Erythroblast (primary cell): ENCODE results near the gene FUT3.
A peak's percentile ranks its signal among the peaks of the same experiment; 100 is the strongest.
"Not testable (repeated sequence)": the region's sequence is repeated elsewhere in the genome, so short reads cannot be mapped to it uniquely, and the experiment has no call there.

Experiments used
- DNase-seq, 2 experiments: peaks; one replicate each; lab custom pipeline; 2025; lab: John Stamatoyannopoulos, UW
- GATA1 ChIP-seq: IDR thresholded peaks from 2 replicates; pipeline ENCODE4 v1.6.1; 2011; ENCODE audit warnings: low read depth, mild to moderate bottlenecking, control low read depth, low read length, moderate library complexity
- POLR2A ChIP-seq: IDR thresholded peaks from 2 replicates; pipeline ENCODE4 v1.6.1; 2011; ENCODE audit warnings: mild to moderate bottlenecking, low read length

Gene FUT3

DNA sequence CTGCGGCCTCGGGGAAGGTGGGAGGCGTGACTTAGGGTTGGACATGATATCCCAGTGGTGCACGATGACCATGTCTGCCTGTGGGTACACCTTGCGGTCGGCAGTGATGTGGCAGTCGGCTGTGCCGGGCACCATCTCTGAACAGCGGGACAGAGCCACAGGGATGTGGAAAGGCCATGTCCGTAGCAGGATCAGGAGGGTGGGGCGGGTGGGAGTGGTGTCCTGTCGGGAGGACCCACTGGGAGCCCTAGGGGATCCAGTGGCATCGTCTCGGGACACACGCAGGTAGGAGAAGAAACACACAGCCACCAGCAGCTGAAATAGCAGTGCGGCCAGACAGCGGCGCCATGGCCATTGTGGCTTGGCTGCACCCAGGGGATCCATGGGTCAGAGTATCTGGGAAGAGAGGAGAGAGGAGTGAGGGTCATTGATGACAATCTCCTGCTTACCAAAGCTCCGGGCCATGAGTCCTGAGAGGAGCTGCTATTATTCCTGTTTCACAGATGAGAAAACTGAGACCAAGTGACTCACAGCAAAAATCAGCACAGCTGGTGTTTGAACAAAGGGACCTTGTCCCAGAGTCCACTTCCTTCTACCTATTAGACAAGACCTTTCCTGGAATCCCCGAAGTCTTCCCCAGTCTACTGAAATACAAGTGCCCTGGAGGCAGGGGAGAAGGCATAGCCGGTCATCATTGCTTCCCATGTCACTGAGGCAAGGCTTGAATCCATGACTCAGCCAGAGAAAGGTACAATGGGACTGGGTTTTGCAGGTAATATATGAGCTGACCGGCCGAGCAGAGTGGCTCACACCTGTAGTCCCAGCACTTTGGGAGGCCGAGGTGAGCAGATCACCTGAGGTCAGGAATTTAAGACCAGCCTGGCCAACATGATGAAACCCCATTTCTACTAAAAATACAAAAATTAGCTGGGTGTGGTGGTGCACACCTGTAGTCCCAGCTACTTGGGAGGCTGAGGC lies 6.5 kb downstream of the FUT3 start:
- DNase-seq: no peak
- no peak for TF ChIP-seq POLR2A
- TF ChIP-seq GATA1: no peak

DNA sequence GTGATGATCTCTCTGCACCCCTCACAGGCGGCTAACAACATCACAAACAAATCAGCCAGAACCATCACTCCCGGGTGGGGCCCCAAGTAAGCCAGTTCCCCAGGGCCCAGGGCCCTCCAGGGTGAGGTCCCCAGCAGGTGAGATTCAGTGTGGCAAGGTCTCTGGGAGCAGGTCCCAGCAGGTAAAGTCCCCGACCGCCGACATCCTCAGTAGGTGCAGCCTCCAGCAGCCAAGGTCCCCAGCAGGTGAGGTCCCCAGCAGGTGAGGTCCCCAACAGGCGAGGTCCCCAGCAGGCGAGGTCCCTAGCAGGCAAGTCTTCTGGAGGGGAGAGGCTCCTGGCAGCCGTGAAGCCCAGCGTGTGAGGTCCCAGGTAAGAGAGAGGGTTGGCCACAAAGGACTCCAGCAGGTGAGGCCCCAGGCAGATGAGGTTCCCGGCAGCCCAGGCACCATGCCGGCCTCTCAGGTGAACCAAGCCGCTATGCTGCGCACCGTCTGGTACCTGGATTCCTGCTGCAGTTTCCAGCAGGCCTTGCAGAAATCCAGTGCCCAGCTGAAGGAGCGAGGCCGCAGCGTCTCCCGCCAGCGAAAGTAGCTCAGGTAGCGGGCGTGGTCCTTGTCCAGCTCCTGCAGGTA lies 7.8 kb downstream of the FUT3 start:
- TF ChIP-seq POLR2A (no peak), GATA1 (no peak)
- DNase-seq: no peak

DNA sequence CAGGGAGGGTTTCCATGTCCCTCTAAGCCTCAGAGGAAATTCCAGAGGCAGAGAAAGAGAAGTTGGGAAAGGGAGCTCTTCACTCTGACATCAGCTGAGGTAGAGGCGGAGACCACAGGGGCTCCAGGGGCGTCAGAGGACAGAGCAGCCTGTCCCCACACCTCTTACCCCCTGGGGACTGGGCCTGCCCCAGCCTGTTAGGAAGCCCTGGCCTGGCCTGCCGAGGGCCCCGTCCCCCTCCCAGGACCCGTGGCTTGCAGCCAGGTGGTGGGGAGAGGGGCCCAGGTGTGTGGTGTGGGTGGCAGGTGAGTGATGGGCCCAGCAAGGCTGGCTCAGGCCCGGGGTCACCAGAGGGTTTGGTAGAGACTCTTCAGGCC lies 9.5 kb downstream of the FUT3 start:
- DNase-seq: not testable (repeated sequence)

- no peak for DNase-seq
- no peak for TF ChIP-seq POLR2A
- TF ChIP-seq GATA1: no peak
Measured at GRCh38 chr19:5839065-5840017, 11.9 kb downstream of the FUT3 start, which contains the start of gene FUT6. TSS of gene FUT6 (minus strand) at chr19:5839702. CDS start at chr19:5832567, 7,135 bp downstream.

DNA sequence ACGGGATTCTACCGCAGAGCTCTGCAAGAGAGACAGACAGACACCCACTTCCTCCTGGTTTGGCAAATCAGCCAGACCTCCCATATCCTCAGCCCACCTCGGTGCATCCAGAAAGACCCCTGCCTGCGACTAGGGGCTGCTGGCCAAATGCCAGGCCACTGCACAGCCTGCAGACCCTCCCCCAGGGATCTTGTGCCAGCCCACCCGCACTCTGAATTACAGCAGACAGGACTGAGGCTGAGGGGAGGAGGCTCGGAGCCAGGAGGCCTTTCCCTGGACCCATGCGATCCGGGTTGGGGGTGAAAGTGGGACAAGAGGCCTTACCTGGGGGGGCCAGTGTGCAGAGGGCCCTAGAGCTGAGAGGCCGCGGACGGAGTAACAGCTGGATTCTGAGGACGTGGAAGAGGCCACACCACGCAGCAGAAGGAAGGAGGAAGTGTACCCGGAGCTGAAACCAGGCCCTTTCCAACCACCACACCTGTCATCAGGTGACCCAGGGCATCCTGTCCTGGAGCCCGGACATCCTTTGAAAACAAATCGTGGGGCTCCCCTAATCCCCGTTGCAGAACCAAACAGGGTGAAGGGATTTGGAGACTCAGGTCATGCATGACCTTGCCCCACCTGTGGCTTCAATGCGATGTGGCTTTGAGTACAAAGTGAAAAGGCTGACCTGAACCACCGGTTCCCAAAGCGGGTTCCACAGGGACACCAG lies 12.7 kb downstream of the FUT3 start:
- DNase-seq: no peak
- TF ChIP-seq GATA1 (no peak), POLR2A (no peak)

GRCh38 chr19:5837761-5838352 lies 13.4 kb downstream of the FUT3 start:
- no peak for DNase-seq
- TF ChIP-seq GATA1: no peak
- no peak for TF ChIP-seq POLR2A

- DNase-seq: no peak
- TF ChIP-seq GATA1 (no peak), POLR2A (no peak)
Measured at GRCh38 chr19:5832527-5833216, 18.6 kb downstream of the FUT3 start.

GRCh38 chr19:5832061-5832460 lies 19.2 kb downstream of the FUT3 start:
- DNase-seq: no peak
- TF ChIP-seq GATA1: no peak

DNA sequence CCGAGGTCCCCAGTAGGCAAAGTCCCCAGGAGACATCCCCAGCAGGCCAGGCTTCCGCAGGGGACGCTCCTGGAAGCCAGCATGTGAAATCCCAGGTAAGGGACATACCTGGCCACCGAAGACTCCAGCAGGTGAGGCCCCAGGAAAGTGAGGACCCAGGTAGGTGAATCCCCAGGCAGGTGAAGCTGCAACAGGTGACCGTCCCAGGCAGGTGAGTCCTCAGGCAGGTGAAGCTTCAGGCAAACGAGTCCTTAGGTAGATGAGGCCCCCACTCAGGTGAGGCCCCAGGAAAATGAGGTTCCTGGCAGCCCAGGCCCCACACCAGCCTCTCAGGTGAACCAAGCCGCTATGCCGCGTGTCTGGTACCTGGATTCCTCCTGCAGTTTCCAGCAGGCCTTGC lies 20.1 kb downstream of the FUT3 start:
- no peak for DNase-seq

DNA sequence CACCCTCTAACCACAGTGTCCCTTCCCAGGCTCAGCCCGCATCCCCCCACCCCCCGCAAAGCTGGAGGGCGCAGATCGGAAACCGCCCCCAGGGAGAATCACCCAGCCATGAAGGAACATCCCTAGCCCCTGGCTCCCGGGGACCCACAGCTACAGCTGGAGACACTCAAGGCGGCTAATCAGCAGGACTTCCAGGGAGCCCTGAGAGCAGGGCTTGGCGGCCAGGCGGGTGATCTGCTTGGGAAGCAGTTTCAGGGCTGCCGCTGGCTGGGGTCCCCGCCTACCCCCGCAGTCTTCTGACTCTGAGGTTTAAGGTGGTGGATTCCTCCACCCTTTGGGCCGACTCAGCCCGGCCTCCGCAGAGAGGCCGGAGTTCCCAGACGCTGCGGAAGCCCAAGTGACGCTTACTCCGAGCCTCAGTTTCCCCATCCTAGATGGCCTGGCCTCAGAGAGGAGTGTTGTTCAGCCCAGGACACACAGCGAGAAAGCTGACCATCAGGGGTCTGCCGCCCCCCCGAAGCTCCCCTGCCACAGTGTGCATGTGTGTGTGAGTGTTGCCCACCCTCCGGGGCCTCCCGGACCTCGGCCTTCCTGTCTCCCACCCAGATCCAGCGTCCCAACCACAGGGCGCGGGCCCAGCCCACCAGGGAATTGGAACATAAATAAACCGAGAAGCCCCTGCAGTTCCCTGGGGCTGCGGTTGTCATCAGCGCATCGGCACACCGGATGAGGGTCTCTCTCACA lies 21.5 kb downstream of the FUT3 start:
- no peak for DNase-seq

More for the DNA sequence above, 20.1 kb downstream of the FUT3 start:
- no peak for TF ChIP-seq POLR2A
- no peak for TF ChIP-seq GATA1

DNA sequence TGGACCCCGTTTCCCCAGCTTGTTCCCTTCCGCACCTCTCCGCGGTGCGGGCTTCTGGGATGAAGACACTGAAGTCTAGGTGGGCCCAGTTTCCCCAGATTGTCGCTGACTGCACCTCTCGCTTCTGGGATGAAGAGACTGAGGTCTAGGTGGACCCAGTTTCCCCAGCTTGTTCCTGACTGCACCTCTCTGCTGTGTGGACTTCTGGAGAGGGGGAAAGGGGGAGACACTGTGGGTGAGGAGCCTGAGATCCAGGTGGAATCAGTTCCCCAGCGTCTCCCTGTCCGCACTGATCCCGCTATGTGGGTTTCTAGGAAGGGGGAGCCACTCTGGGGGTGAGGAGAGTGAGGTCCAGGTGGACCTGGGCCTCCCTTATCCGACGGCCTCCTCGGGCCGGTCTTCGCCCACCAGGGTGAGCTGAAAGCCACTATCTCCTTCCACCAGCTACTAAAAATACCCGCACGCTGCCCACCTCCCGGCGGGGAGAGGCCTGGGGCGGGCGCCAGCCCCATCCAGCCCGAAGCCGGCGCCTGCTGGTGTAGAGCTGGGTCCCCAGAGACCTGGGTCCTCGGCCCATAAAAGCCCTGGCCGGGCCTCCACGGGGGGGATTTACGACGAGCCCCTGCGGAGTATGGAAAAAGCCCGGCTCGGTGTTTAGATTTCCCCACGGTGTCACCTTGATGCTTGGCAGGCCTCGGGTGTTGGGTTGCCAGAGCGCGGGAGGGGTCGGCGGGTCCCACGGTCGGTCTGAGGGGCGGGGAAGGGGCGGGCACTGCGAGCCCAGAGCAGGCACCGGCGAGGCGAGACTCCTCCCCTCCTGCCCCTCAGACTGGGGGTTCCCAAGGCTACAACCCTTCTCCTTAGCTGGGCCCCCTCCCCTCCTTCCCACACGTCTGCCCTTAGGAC lies 22.3 kb downstream of the FUT3 start:
- peak; percentile 59 to 65 for DNase-seq
- TF ChIP-seq GATA1: no peak
- TF ChIP-seq POLR2A: no peak

More for the DNA sequence above, 21.5 kb downstream of the FUT3 start:
- TF ChIP-seq POLR2A (no peak), GATA1 (no peak)
